Uterus (tissue), 2 donors: ENCODE data around the gene NFIC.

ENCODE experiments used
- POLR2A ChIP-seq, 2 donors: fragments of 450-650 bp; IDR thresholded peaks; one replicate each; pipeline ENCODE4 v1.6.1; 2016; ENCODE audit warnings: antibody characterized with exemption in 2 of 2, mild to moderate bottlenecking in 1 of 2, moderate library complexity in 1 of 2
- TF ChIP-seq, protein P1 (sequence below), 4 experiments: fragments of 200-600 bp in 2 of 4; fragments of 450-650 bp in 2 of 4; sonication (generic) in 2 of 4; IDR thresholded peaks; one replicate each; pipeline ENCODE4 v1.5.1; 2016 to 2019; ENCODE audit warnings: antibody characterized with exemption in 4 of 4, mild to moderate bottlenecking in 2 of 4, moderate library complexity in 1 of 4

DNA sequence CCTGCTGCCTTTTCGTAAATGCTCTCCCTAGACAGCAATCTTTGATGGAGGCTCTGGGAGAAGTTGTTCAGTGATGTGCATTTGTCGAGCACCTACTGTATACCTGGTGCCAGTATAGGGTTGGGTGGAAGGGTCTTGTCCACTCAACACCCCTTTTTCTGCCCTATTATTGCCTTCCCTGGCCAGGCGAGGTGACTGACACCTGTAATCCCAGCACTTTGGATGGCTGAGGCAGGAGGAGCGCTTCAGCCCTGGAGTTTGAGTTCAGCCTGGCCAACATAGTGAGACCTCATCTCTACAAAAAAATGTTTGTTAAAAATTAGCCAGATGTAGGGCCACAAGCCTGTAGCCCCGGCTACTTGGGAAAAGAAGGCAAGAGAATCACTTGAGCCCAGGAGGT, 49.3 kb downstream of the NFIC start:
- TF ChIP-seq, protein P1, sequence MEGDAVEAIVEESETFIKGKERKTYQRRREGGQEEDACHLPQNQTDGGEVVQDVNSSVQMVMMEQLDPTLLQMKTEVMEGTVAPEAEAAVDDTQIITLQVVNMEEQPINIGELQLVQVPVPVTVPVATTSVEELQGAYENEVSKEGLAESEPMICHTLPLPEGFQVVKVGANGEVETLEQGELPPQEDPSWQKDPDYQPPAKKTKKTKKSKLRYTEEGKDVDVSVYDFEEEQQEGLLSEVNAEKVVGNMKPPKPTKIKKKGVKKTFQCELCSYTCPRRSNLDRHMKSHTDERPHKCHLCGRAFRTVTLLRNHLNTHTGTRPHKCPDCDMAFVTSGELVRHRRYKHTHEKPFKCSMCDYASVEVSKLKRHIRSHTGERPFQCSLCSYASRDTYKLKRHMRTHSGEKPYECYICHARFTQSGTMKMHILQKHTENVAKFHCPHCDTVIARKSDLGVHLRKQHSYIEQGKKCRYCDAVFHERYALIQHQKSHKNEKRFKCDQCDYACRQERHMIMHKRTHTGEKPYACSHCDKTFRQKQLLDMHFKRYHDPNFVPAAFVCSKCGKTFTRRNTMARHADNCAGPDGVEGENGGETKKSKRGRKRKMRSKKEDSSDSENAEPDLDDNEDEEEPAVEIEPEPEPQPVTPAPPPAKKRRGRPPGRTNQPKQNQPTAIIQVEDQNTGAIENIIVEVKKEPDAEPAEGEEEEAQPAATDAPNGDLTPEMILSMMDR (IDR thresholded peaks at IDR 0.05): no peak
- no peak for TF ChIP-seq POLR2A (IDR thresholded peaks at IDR 0.05)
